Skeletal muscle tissue (tissue), 4 donors: ENCODE results near the gene RSPO3. TPM values are rescaled to one million over a fixed set of nuclear protein-coding genes. Genes with fewer than 3 reads are reported as not detected.

Source experiments
- H3K27ac ChIP-seq: one replicate; pipeline ENCODE4 v1.7.0; 2013; ENCODE audit warnings: mild to moderate bottlenecking, low read depth, low read length, inconsistent platforms
- H3K27me3 ChIP-seq, 3 donors: one replicate each; pipeline ENCODE4 v1.7.0; 2013; ENCODE audit warnings: low read length in 3 of 3; ENCODE audit not compliant: control insufficient read depth in 3 of 3, insufficient read depth in 3 of 3
- H3K36me3 ChIP-seq, 3 donors: one replicate each; pipeline ENCODE4 v1.7.0; 2013; ENCODE audit warnings: low read length in 3 of 3; ENCODE audit not compliant: control insufficient read depth in 3 of 3, insufficient read depth in 3 of 3
- H3K4me1 ChIP-seq, 3 donors: one replicate each; pipeline ENCODE4 v1.7.0; 2013; ENCODE audit warnings: low read length in 3 of 3, mild to moderate bottlenecking in 3 of 3; ENCODE audit not compliant: control insufficient read depth in 3 of 3, insufficient read depth in 3 of 3
- H3K4me3 ChIP-seq, 3 donors: one replicate each; pipeline ENCODE4 v1.7.0; 2013; ENCODE audit warnings: low read length in 3 of 3
- H3K9ac ChIP-seq, 3 donors: one replicate each; pipeline ENCODE4 v1.7.0; 2013; ENCODE audit warnings: low read length in 3 of 3, mild to moderate bottlenecking in 3 of 3, moderate library complexity in 2 of 3, low read depth in 1 of 3
- H3K9me3 ChIP-seq, 3 donors: one replicate each; pipeline ENCODE4 v1.7.0; 2013; ENCODE audit warnings: low read length in 3 of 3; ENCODE audit not compliant: control insufficient read depth in 3 of 3
- total RNA-seq: library from RNA; depleted of rRNA; stranded (reverse); fragments of >200 nt; gene quantifications from one replicate; pipeline ENCODE4 v1.2.3, GENCODE V29; 2014
- donor health status: Osteomylitis.

Gene RSPO3
- 6.3 TPM for total RNA-seq

GRCh38 chr6:127118298-127119101 is at the start of gene RSPO3:
Gene RSPO3 (plus strand): TSS chr6:127118671. CDS start chr6:127119193, 522 bp downstream.
- Histone ChIP-seq H3K4me1 (peaks cover 15 to 27% (median 19%) of the 10 kb centered on the region in 3 donors), H3K9me3 (no peaks in the 10 kb centered on the region), H3K27ac (peak within 1 kb of the TSS; percentile 65), H3K36me3 (no peaks in the 10 kb centered on the region), H3K4me3 (peak within 1 kb of the TSS; percentile 81 to 83 (median 83)), H3K9ac (peak within 1 kb of the TSS; percentile 80 to 87 (median 81)), H3K27me3 (peaks cover 8 to 22% (median 20%) of the 10 kb centered on the region in 3 donors)

- H3K9me3 ChIP-seq: no peaks in the 10 kb centered on the region
- H3K27ac ChIP-seq: no peak overlapping the region
- no peaks in the 10 kb centered on the region for H3K36me3 ChIP-seq
- H3K27me3 ChIP-seq: no peaks in the 10 kb centered on the region
- no peaks in the 10 kb centered on the region for H3K4me1 ChIP-seq
- H3K4me3 ChIP-seq: no peak overlapping the region
- no peak overlapping the region for H3K9ac ChIP-seq
These were observed 48.7 kb upstream of the RSPO3 start for GRCh38 chr6:127069659-127070279.

GRCh38 chr6:127073222-127073621 is 45.2 kb upstream of the RSPO3 start:
- H3K27ac ChIP-seq: no peak overlapping the region
- H3K36me3 ChIP-seq: no peaks in the 10 kb centered on the region
- no peak overlapping the region for H3K9ac ChIP-seq
- no peaks in the 10 kb centered on the region for H3K9me3 ChIP-seq
- no peaks in the 10 kb centered on the region for H3K27me3 ChIP-seq
- no peak overlapping the region for H3K4me3 ChIP-seq
- H3K4me1 ChIP-seq: no peaks in the 10 kb centered on the region

- Histone ChIP-seq H3K27me3 (no peaks in the 10 kb centered on the region), H3K4me1 (peaks cover 3% of the 10 kb centered on the region in 3 donors), H3K36me3 (no peaks in the 10 kb centered on the region), H3K9ac (no peak overlapping the region), H3K9me3 (no peaks in the 10 kb centered on the region), H3K4me3 (no peak overlapping the region), H3K27ac (no peak overlapping the region)
These were observed 42.0 kb upstream of the RSPO3 start for GRCh38 chr6:127076466-127076865.

GRCh38 chr6:127077886-127078285 is 40.6 kb upstream of the RSPO3 start:
- peaks cover 3% of the 10 kb centered on the region in 3 donors for H3K4me1 ChIP-seq
- no peak overlapping the region for H3K9ac ChIP-seq
- no peak overlapping the region for H3K27ac ChIP-seq
- no peaks in the 10 kb centered on the region for H3K27me3 ChIP-seq
- no peak overlapping the region for H3K4me3 ChIP-seq
- no peaks in the 10 kb centered on the region for H3K9me3 ChIP-seq
- H3K36me3 ChIP-seq: no peaks in the 10 kb centered on the region

GRCh38 chr6:127078669-127079068 is 39.8 kb upstream of the RSPO3 start:
- H3K27ac ChIP-seq: no peak overlapping the region
- no peaks in the 10 kb centered on the region for H3K27me3 ChIP-seq
- H3K4me3 ChIP-seq: no peak overlapping the region
- H3K36me3 ChIP-seq: no peaks in the 10 kb centered on the region
- peaks cover 3% of the 10 kb centered on the region in 3 donors for H3K4me1 ChIP-seq
- no peak overlapping the region for H3K9ac ChIP-seq
- H3K9me3 ChIP-seq: no peaks in the 10 kb centered on the region

- Histone ChIP-seq H3K27ac (no peak overlapping the region), H3K27me3 (no peaks in the 10 kb centered on the region), H3K4me1 (peaks cover 3% of the 10 kb centered on the region in 3 donors), H3K9ac (no peak overlapping the region), H3K4me3 (no peak overlapping the region), H3K36me3 (no peaks in the 10 kb centered on the region), H3K9me3 (no peaks in the 10 kb centered on the region)
These were observed 38.8 kb upstream of the RSPO3 start for GRCh38 chr6:127079681-127080080.

- H3K4me3 ChIP-seq: no peak overlapping the region
- H3K36me3 ChIP-seq: no peaks in the 10 kb centered on the region
- no peaks in the 10 kb centered on the region for H3K9me3 ChIP-seq
- no peak overlapping the region for H3K9ac ChIP-seq
- H3K4me1 ChIP-seq: peaks cover 3% of the 10 kb centered on the region in 3 donors
- H3K27me3 ChIP-seq: no peaks in the 10 kb centered on the region
- no peak overlapping the region for H3K27ac ChIP-seq
These were observed 38.4 kb upstream of the RSPO3 start for GRCh38 chr6:127080081-127080480.

GRCh38 chr6:127083231-127083962 is 35.1 kb upstream of the RSPO3 start:
- Histone ChIP-seq H3K27me3 (no peaks in the 10 kb centered on the region), H3K36me3 (no peaks in the 10 kb centered on the region), H3K9ac (no peak overlapping the region), H3K4me1 (peaks cover 3% of the 10 kb centered on the region in 3 donors), H3K9me3 (no peaks in the 10 kb centered on the region), H3K4me3 (no peak overlapping the region), H3K27ac (no peak overlapping the region)

GRCh38 chr6:127083963-127084310 is 34.5 kb upstream of the RSPO3 start:
- Histone ChIP-seq H3K4me1 (peaks cover 3% of the 10 kb centered on the region in 3 donors), H3K9ac (no peak overlapping the region), H3K9me3 (no peaks in the 10 kb centered on the region), H3K27me3 (no peaks in the 10 kb centered on the region), H3K4me3 (no peak overlapping the region), H3K36me3 (no peaks in the 10 kb centered on the region), H3K27ac (no peak overlapping the region)
